MCF 10A (cell line): ENCODE measurements around the gene MEA1. TPM values are rescaled to one million over a fixed set of nuclear protein-coding genes. Genes with fewer than 3 reads are reported as not detected.

Experiments used
- BruUV-seq: library from RNA; stranded (reverse); fragments of 400-500 nt; replicated peaks from 2 replicates; lab custom pipeline; 2021; lab: Mats Ljungman, UMichigan
- CTCF ChIA-PET: fragments of 300-600 bp; sonication (Branson Sonifier 250); formaldehyde crosslinking; extraction: SDS; loops from one replicate; lab custom pipeline; 2021; ENCODE audit warnings: antibody characterized with exemption, inconsistent platforms; lab: Yijun Ruan, JAX
- POLR2A ChIA-PET: fragments of 300-600, 350-650 bp; sonication (Branson Sonifier 250); formaldehyde crosslinking; extraction: SDS; loops from one replicate; lab custom pipeline; 2020; ENCODE audit warnings: antibody characterized with exemption, inconsistent platforms; lab: Yijun Ruan, JAX
- DNase-seq: peaks from one replicate; pipeline ENCODE4 v3.0.0-alpha.2; 2018; ENCODE audit not compliant: unreplicated experiment
- H3K27ac Mint-ChIP-seq: one replicate; pipeline ENCODE4 v1.8.0; 2022; ENCODE audit warnings: mild to moderate bottlenecking, low read depth, mixed read lengths; ENCODE audit not compliant: unreplicated experiment
- H3K27me3 Mint-ChIP-seq: one replicate; pipeline ENCODE4 v1.8.0; 2022; ENCODE audit warnings: mixed read lengths; ENCODE audit not compliant: insufficient read depth, unreplicated experiment
- H3K36me3 Mint-ChIP-seq: one replicate; pipeline ENCODE4 v1.8.0; 2022; ENCODE audit warnings: mild to moderate bottlenecking, moderate library complexity, mixed read lengths; ENCODE audit not compliant: insufficient read depth, unreplicated experiment
- H3K4me1 Mint-ChIP-seq: one replicate; pipeline ENCODE4 v1.8.0; 2022; ENCODE audit warnings: mixed read lengths; ENCODE audit not compliant: insufficient read depth, unreplicated experiment
- H3K4me3 Mint-ChIP-seq: one replicate; pipeline ENCODE4 v1.8.0; 2022; ENCODE audit warnings: mild to moderate bottlenecking, moderate library complexity, mixed read lengths; ENCODE audit not compliant: unreplicated experiment
- H3K9me3 Mint-ChIP-seq: one replicate; pipeline ENCODE4 v1.8.0; 2022; ENCODE audit warnings: mixed read lengths; ENCODE audit not compliant: unreplicated experiment
- CTCF ChIP-seq: fragments of 200-600 bp; IDR thresholded peaks from one replicate; pipeline ENCODE4 v1.8.0; 2022; ENCODE audit warnings: antibody characterized with exemption, mild to moderate bottlenecking; ENCODE audit not compliant: unreplicated experiment
- intact Hi-C: fragments of 100-400 bp; cut with micrococcal nuclease; formaldehyde crosslinking; loops from 2 replicates; pipeline ENCODE4 v1.14.1; 2022
- total RNA-seq: library from RNA; stranded (reverse); gene quantifications from 2 replicates; pipeline ENCODE4 v1.2.3, GENCODE V29; 2022

The MEA1 gene
- total RNA-seq, 1 experiment from 2014 or later, result 71.8 TPM

DNA sequence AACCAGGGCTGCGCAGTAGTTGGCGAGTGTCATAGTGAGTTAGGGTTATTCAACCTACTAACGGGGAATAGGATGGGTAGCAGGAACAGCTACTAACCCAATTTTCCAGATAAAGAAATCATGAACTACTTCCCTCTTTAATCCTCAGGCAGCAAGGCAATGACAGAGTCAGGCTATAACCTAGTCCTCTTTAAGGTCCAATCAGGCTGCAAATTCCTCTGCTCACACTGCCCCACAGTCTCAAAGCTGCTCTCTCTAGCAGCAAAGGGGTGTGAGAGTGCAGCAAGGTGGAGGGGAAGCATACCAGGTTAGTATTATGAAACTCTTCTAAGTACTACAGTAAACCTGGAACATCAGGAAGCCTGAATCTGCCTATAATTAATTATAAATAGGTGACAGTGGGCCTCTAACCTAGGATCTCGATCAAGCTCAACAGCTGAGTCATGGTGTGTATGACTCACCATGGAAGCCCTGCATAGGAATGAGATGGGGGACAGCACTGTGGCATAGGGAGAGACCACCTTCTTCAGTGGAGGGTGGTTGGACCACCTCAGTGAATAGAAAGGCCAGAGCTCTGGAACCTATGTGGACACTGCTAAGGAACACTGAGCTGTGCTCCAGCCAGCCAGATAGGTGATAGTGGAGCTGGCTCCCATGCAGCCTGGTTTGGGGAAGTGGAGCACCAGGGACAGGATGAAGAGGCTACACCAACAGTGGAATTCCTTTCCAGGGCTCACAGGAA lies 42.7 kb downstream of the MEA1 start:
- H3K4me3 Mint-ChIP-seq, result no peak overlapping the region
- peaks cover 7% of the 10 kb centered on the region for H3K4me1 Mint-ChIP-seq
- peaks cover 27% of the 10 kb centered on the region for H3K36me3 Mint-ChIP-seq
- POLR2A ChIA-PET, result interaction anchor here (0.6 to 1.9 kb wide), 5 partner anchors 8 to 204 kb away, joined by 3 to 10 read pairs (median 4); partner anchors contain the start of genes PEX6 and PPP2R5D
- H3K27me3 Mint-ChIP-seq, result no peaks in the 10 kb centered on the region
- CTCF ChIA-PET, result interaction anchor here (0.7 kb wide), 1 partner anchor 535 kb away, joined by 3 read pairs; no protein-coding TSS in a partner anchor
- no TSS peak for BruUV-seq
- peak overlapping the region; percentile 9 for H3K27ac Mint-ChIP-seq
- peak; percentile 48 for DNase-seq
- intact Hi-C loops, result no loop called here
- H3K9me3 Mint-ChIP-seq, result no peaks in the 10 kb centered on the region
- TF ChIP-seq CTCF, result no peak

GRCh38 chr6:42969934-42970333 lies 43.8 kb downstream of the MEA1 start:
- Mint-ChIP-seq H3K36me3 (peaks cover 26% of the 10 kb centered on the region), H3K27ac (no peak overlapping the region), H3K4me1 (peaks cover 7% of the 10 kb centered on the region), H3K4me3 (no peak overlapping the region), H3K27me3 (no peaks in the 10 kb centered on the region), H3K9me3 (no peaks in the 10 kb centered on the region)
- intact Hi-C loops, result no loop called here
- no peak for DNase-seq
- BruUV-seq, result no TSS peak
- TF ChIP-seq CTCF, result no peak
- CTCF ChIA-PET, result no interaction called here
- POLR2A ChIA-PET, result interaction anchor here (1.9 kb wide), 1 partner anchor 9 kb away, joined by 10 read pairs; the partner anchor contains the start of gene PEX6

DNA sequence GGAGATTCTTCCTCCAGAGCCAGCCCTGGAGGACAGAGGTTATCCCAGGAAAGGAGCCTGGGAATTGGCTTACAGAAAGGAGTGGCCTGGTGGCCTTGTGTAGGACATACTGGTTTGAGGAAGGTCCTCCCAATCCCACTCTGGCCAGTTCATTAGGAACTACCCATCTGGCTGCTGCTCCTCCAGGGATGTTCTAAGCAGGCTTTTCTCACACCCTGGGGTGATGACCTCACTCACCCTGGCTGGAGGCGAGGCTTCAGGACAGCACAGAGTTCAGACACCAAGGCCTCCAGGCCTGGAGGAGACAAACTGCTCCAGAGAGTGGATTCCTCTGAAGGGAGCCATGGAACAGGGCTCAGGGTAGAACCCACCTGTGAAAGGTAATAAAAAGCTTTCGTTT lies 44.3 kb downstream of the MEA1 start:
- intact Hi-C loops, result no loop called here
- Mint-ChIP-seq H3K4me3 (no peak overlapping the region), H3K27me3 (no peaks in the 10 kb centered on the region), H3K36me3 (peaks cover 26% of the 10 kb centered on the region), H3K9me3 (no peaks in the 10 kb centered on the region), H3K4me1 (peaks cover 7% of the 10 kb centered on the region), H3K27ac (no peak overlapping the region)
- no TSS peak for BruUV-seq
- ChIA-PET CTCF (no interaction called here), POLR2A (no interaction called here)
- no peak for DNase-seq
- TF ChIP-seq CTCF, result no peak

GRCh38 chr6:42968783-42969182 lies 45.0 kb downstream of the MEA1 start:
- DNase-seq, result no peak
- CTCF ChIA-PET, result no interaction called here
- Mint-ChIP-seq H3K4me3 (no peak overlapping the region), H3K27ac (no peak overlapping the region), H3K27me3 (no peaks in the 10 kb centered on the region), H3K9me3 (no peaks in the 10 kb centered on the region), H3K36me3 (peaks cover 28% of the 10 kb centered on the region), H3K4me1 (peaks cover 7% of the 10 kb centered on the region)
- TF ChIP-seq CTCF, result no peak
- POLR2A ChIA-PET, result interaction anchor here (0.9 kb wide), 1 partner anchor 9 kb away, joined by 5 read pairs; no protein-coding TSS in a partner anchor
- no TSS peak for BruUV-seq
- intact Hi-C loops, result no loop called here
